D341Med (cell line): ENCODE data around the gene CLIP2.
"Not testable (repeated sequence)": the region's sequence is repeated elsewhere in the genome, so short reads cannot be mapped to it uniquely, and the experiment has no call there.

Experiments used
- DNase-seq: peaks from one replicate; pipeline ENCODE4 v3.0.0; 2012; ENCODE audit warnings: low spot score

The CLIP2 gene

GRCh38 chr7:74297516-74298233 lies 8.5 kb downstream of the CLIP2 start:
- peak; percentile 12 for DNase-seq

DNA sequence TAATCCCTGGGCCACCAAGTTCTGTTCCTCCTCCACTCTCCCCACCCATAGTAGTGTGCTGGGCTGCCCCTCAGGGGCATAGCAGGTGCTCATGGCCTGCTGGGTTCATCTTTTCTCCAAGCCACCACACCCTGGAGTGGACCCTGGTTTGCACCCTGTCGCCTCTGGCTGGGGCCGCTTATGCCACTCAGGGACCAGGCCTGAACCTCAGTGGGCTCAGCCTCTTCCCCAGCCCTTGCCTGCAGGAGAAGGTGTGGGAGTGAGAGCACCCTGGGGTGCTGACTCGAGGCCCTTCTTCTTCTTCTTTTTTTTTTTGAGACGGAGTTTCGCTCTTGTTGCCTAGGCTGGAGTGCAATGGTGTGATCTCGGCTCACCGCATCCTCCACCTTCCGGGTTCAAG lies 10.2 kb downstream of the CLIP2 start:
- DNase-seq = peak; percentile 24

GRCh38 chr7:74300926-74301325 lies 11.7 kb downstream of the CLIP2 start:
- no peak for DNase-seq

DNA sequence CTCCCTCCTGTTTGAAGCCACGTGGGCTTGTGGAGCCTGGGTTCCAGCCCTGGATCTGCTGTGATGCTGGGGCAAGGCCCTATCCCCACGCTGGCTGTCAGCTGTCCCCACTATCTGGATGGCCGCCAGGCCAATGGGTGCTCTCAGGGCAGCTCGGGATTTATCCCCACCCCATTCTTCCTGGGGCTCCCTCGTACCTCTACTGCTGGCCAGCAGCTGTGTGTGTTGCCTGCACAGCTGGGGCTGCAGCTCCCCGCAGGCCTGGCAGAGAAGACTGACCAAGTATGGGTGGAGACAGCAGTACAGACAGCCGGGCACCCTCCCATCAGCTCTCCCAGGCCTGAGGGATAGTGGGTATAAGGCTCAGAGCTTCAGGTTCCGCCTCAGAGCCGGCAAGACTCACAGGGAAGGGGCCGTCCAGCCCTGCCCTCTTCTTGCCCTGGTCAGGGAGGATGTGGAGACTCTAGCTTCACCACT lies 13.6 kb downstream of the CLIP2 start:
- DNase-seq = no peak

- no peak for DNase-seq
Observed at GRCh38 chr7:74304550-74304949, 15.3 kb downstream of the CLIP2 start.

DNA sequence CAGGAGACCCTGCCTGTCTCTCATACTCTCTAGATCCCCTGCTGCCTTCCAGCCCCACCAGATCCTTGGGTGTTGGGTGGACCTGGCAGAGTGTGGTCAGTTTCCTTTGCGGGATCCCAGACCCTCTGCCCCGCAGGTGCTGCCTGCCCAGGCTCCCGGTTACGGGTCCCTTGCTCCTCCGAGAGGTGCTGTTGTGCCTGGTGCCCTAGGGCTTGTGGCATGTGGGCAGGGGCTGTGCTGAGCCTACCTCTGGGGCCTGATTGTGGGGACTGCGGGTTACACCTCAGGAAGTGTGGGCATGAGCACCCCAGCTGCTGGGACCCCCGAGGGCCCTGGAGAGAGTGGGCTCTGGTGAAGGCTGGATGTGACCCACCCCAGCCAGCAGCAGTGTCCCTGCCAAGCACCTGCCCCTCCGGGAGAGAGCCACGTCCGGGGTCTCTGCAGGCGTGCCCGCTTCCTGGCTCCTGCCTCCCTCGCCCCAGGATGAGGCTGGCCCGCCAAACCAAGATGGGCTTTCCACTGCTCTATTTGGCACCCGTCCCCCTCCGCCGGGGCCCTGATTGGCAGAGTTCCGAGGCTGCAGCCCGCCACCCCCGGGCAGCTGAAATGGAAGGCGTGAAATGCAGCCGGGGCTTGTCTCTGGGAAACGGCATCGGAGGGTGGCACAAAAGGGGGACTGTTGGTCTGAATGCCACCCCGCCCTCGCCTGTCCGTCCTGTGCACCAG lies 17.0 kb downstream of the CLIP2 start:
- DNase-seq = peak; percentile 34

DNA sequence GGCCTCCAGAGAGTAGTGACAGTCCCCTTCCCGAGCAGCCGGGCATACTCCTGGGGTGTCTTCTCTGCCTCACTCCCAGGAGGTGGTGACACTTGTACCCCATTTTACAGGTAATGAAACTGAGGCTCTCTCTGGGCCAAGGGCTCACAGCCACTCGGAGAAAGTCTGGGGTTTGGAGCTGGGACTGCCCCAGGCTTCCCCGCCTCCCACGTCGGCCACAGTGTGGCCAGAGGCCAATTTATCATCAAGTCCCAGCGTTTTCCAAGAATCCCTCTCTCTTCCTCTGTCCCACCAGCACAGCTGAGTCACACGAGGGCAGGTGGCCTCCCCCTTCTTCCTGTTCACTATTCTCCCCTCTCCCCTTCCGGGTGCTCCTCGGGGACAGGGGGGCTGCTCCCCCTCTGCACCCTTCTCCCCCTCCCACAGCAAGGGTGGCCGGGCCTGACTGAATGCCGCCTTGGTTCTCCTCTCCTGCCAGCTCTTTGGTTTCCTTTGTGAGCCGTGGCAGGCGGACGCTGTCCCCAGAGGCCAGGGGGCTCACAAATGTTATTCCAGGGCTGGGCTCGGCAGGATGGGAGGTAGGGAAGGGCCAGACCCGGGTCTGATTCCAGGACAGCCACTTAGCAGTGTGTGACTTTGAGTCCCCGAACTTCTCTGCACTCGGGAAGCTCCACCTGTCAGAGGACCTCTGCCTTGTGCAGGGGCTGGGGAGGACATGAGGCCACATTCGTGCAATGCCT lies 17.7 kb downstream of the CLIP2 start:
- DNase-seq = peak; percentile 41

DNA sequence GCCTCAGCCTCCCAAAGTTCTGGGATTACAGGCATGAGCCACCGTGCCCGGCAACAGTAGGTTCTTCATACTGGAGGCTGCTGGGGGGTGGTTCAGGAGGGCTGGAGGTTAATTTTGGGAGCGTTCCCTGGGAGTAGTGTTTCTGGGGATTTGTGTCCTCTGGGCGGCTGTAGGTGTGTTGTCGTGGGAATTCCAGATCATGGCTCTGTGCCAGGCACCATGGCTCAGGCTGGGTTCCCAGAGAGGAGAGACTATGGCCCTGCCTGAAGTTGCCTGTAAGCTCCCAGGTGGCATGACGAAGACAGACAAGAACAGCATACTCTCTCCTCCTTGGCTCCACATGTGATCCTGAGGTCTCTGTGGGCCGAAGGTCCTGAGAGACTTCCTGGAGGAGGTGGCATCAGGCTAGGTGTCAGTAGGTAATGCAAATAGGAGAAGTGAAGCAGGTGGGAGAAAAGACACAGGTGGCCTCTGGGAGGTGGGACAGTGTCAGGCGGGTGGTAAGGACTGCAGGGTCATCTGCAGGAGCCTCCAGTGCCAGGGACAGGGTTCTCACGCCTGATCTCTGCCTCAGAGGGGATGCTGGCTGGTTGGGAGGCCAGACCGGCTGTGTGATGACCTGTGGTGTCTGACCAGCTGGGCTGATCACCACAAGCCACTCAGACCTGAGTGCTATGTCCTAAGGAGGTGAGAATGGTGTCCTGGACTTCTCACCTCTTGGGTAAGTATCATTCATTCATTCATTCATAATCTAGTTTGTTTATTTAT lies 18.7 kb downstream of the CLIP2 start:
- DNase-seq = peak; percentile 39

DNA sequence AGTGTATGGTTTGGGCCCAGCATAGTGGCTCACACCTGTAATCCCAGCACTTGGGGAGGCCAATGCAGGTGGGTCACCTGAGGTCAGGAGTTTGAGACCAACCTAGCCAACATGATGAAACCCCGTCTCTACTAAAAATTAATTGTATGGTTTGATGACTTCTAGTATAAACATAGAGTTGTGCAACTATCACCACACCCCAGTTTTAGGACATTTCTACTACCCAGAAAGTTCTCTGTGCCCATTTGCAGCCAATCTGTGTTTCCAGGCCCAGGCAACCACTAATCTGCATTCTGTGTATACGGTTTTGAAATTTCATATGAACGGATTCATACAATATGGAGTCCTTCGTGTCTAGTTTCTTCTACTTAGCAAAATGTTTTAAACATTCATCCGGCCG lies 20.0 kb downstream of the CLIP2 start:
- no peak for DNase-seq

GRCh38 chr7:74311305-74311744 lies 22.1 kb downstream of the CLIP2 start:
- no peak for DNase-seq

DNA sequence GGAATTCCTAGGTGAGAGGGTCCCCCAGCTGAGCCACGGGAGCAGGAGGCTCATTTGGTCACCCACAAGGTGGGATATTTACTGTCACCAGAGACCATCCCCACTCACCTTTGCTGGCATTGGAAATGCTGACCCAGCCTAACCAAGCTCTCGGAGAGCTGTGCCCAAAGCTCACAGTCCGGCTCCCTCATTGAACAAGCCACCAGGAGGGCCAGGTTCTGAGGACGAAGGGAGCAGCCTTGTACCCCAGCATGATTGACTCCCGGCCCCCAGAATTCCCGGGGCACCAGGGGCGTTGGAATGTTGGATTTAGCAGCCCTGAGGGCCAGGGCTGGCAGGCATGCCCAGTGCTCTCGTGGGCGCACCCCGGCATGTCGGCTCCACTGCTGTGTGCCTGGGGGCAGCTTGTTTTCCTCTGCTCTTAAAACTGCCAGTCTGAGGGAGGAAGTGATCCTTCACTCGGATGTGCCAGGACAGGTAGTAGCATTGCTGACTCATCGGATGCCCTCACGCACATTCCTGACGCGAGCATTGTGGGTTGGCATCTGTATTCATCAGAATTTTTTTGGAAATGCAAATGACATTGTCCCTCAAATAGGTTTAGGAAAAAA lies 23.3 kb downstream of the CLIP2 start:
- peak; percentile 30 for DNase-seq

DNA sequence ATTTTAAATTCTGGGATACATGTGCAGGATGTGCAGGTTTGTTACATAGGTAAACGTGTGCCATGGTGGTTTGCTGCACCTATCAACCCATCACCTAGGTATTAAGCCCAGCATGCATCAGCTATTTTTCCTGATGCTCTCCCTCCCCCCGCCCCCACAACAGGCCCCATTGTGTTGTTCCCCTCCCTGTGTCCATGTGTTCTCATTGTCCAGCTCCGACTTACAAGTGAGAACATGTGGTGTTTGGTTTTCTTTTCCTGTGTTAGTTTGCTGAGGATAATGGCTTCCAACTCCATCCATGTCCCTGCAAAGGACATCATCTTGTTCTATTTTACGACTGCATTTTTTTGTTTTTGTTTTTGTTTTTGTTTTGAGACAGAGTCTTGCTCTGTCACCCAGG lies 26.7 kb downstream of the CLIP2 start:
- not testable (repeated sequence) for DNase-seq

GRCh38 chr7:74317146-74317782 lies 28.1 kb downstream of the CLIP2 start:
- peak; percentile 26 for DNase-seq

DNA sequence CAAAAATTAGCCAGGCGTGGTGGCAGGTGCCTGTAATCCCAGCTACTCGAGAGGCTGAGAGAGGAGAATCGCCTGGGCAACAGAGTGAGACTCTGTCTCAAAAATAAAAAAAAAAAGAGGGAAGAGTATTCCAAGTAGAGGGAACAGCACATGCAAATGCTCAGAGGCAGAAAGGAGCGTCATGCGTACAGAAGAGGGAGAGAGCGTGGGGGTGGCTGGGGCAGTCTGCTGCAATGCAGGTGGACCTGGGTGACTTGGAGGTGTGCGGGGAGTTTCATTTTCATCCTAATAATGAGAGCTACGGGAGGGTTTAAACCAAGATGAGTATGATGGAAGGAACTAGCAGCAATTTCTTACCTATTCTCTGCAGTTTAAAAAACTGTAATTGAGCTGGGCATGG lies 28.8 kb downstream of the CLIP2 start:
- DNase-seq = no peak

DNA sequence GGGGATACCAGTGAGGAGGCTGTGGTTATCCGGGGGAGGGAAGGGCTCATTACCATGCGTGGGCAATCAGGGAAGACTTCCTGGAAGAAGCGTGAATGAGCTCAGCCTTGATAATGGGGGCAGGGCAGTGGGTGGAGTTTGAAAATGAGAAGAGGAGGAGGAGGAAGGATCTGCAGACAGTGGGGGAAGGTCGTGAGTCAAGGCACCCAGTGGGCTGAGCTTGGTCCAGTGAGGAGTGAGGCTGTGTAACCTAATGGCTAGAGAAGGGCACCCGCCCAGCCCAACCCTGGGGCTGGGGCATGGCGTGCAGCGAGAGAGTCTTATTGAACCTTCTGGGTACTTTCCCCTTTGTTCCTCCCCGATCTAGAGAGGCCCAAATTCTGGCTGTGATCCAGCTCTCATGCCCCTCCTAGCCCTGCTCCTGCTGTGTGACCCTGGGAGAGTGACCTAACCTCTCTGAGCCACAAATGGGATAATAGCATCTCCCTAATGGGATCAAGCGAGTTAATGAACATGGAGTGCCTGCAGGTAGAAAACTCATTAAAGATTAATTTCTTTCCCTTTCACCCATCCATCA lies 31.5 kb downstream of the CLIP2 start:
- no peak for DNase-seq

GRCh38 chr7:74322892-74323291 lies 33.7 kb downstream of the CLIP2 start:
- not testable (repeated sequence) for DNase-seq

- DNase-seq = peak; percentile 30
Observed at GRCh38 chr7:74324531-74325209, 35.5 kb downstream of the CLIP2 start.

DNA sequence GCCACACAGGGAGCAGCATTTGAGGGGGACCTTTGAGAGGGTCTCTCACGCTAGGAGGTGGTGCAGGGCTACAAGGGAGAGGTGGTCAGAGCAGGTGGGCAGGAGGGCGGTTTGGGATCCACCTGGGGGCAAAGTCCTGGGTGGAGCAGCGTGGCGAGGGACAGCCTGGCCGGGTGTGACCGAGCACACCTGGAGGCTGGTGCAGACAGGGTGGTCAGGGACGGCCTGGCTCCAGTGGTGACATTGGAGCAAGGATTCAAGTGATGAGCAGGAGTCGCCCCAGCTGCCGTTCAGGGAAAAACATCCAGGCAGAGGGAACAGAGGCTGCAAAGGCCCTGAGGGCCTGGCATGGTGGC lies 36.0 kb downstream of the CLIP2 start:
- DNase-seq = peak; percentile 25

DNA sequence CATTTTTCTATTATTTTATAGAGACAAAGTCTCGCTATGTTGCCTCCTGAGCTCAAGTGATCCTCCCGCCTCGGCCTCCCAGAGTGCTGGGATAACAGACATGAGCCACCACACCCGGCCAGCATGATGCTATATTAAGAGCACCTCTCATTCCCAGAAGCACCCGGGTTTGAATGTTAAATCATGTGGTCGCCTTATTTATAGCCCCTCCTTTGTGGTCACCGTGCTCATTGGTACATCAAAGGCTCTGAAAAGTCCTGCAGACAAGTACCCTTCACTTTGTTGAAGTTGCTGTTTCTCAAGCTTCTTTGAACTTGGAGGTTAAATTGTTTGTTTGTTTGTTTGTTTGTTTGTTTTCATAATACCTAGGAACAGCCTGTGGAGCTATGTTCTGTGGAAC lies 40.0 kb downstream of the CLIP2 start:
- DNase-seq = no peak
